Vagina (tissue), 2 donors: Measurements from ENCODE around the gene CAPS.

ENCODE experiments used
- POLR2A ChIP-seq, 2 donors: fragments of 450-650 bp; IDR thresholded peaks; one replicate each; pipeline ENCODE4 v1.6.1; 2017; ENCODE audit warnings: antibody characterized with exemption in 2 of 2, mild to moderate bottlenecking in 2 of 2, moderate library complexity in 2 of 2
- TF ChIP-seq, protein P1 (sequence below), 3 experiments: fragments of 450-650 bp in 2 of 3; fragments of 200-600 bp in 1 of 3; sonication (generic) in 1 of 3; IDR thresholded peaks; one replicate each; pipeline ENCODE4 v1.5.1; 2017 to 2019; ENCODE audit warnings: antibody characterized with exemption in 3 of 3, mild to moderate bottlenecking in 2 of 3, moderate library complexity in 2 of 3

DNA sequence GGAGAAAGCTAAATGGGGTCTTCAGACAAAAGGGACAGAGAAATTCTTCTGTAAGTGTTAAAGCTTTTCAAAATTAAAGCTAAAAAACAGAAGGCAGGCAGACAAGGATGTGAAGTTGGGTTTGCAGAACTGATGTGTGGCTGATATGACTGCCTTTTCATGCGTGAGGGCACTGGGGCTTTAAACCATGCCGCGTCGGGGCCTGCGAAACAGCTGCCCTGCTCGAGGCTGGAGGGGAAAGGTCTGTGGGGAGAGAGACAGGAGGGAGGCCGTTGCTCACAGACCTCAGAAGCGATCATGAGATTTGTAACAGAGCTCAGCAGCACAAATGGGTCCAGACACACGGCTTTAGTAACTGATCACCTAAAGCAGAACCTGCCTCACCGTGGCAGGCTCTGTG, 23.5 kb downstream of the CAPS start:
- TF ChIP-seq, protein P1, sequence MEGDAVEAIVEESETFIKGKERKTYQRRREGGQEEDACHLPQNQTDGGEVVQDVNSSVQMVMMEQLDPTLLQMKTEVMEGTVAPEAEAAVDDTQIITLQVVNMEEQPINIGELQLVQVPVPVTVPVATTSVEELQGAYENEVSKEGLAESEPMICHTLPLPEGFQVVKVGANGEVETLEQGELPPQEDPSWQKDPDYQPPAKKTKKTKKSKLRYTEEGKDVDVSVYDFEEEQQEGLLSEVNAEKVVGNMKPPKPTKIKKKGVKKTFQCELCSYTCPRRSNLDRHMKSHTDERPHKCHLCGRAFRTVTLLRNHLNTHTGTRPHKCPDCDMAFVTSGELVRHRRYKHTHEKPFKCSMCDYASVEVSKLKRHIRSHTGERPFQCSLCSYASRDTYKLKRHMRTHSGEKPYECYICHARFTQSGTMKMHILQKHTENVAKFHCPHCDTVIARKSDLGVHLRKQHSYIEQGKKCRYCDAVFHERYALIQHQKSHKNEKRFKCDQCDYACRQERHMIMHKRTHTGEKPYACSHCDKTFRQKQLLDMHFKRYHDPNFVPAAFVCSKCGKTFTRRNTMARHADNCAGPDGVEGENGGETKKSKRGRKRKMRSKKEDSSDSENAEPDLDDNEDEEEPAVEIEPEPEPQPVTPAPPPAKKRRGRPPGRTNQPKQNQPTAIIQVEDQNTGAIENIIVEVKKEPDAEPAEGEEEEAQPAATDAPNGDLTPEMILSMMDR (IDR thresholded peaks at IDR 0.05): no peak
- TF ChIP-seq POLR2A (IDR thresholded peaks at IDR 0.05): no peak
